Measurements from ENCODE around the gene PLA2G4A. TPM values are rescaled to one million over a fixed set of nuclear protein-coding genes. Genes with fewer than 3 reads are reported as not detected.

PLA2G4A gene
- total RNA-seq, 4 donors from 2014 or later, result 8.7 to 32.7 (median 19.5) TPM

DNA sequence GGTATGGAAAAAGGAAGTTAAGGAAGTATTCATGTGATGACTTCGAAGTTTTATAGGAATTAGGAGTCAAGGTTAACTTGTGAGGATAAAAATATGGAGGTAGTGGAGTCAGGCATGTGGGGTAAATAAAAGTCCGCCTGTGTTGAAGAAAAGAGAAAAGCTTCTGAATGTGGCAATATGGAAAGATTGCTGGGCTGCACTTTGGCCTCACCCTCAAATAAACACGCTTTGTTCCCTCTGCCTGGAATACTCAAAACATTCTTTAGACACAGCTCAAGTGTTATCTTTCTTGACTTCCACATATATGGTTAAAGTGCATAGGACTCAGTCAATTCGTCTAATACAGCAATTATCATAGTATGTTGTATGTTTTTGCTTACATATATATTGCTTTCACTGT, 137.7 kb downstream of the PLA2G4A start:
- Histone ChIP-seq H3K36me3 (no peaks in the 10 kb centered on the region), H3K4me1 (no peaks in the 10 kb centered on the region), H3K9me3 (no peaks in the 10 kb centered on the region), H3K4me3 (no peak overlapping the region), H3K27ac (no peak overlapping the region), H3K27me3 (no peaks in the 10 kb centered on the region)
- intact Hi-C loops (cut with DNase I; ENCODE audit: low total_unique reads), result no loop called here
- TF ChIP-seq, protein P1, sequence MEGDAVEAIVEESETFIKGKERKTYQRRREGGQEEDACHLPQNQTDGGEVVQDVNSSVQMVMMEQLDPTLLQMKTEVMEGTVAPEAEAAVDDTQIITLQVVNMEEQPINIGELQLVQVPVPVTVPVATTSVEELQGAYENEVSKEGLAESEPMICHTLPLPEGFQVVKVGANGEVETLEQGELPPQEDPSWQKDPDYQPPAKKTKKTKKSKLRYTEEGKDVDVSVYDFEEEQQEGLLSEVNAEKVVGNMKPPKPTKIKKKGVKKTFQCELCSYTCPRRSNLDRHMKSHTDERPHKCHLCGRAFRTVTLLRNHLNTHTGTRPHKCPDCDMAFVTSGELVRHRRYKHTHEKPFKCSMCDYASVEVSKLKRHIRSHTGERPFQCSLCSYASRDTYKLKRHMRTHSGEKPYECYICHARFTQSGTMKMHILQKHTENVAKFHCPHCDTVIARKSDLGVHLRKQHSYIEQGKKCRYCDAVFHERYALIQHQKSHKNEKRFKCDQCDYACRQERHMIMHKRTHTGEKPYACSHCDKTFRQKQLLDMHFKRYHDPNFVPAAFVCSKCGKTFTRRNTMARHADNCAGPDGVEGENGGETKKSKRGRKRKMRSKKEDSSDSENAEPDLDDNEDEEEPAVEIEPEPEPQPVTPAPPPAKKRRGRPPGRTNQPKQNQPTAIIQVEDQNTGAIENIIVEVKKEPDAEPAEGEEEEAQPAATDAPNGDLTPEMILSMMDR (IDR thresholded peaks at IDR 0.05), result no peak
- DNase-seq, result no peak

GRCh38 chr1:186967656-186968394, 139.1 kb downstream of the PLA2G4A start:
- intact Hi-C loops (cut with DNase I; ENCODE audit: low total_unique reads), result no loop called here

GRCh38 chr1:186974774-186975181, 146.0 kb downstream of the PLA2G4A start:
- no peak for DNase-seq
- intact Hi-C loops (cut with DNase I; ENCODE audit: low total_unique reads), result no loop called here
- Histone ChIP-seq H3K27me3 (no peaks in the 10 kb centered on the region), H3K4me1 (no peaks in the 10 kb centered on the region), H3K36me3 (no peaks in the 10 kb centered on the region), H3K9me3 (no peaks in the 10 kb centered on the region), H3K27ac (peak overlapping the region; percentile 2 to 53), H3K4me3 (no peak overlapping the region)
- TF ChIP-seq, protein P1 (IDR thresholded peaks at IDR 0.05), result no peak
- TF ChIP-seq POLR2A (IDR thresholded peaks at IDR 0.05), result no peak

More at GRCh38 chr1:186967656-186968394, 139.1 kb downstream of the PLA2G4A start:
- Histone ChIP-seq H3K4me3 (no peak overlapping the region), H3K4me1 (no peaks in the 10 kb centered on the region), H3K36me3 (no peaks in the 10 kb centered on the region), H3K9me3 (no peaks in the 10 kb centered on the region), H3K27me3 (no peaks in the 10 kb centered on the region), H3K27ac (no peak overlapping the region)
- DNase-seq, result no peak
- TF ChIP-seq POLR2A (IDR thresholded peaks at IDR 0.05), result no peak
- TF ChIP-seq, protein P1 (IDR thresholded peaks at IDR 0.05), result no peak

GRCh38 chr1:186975220-186975619, 146.5 kb downstream of the PLA2G4A start:
- TF ChIP-seq, protein P1 (IDR thresholded peaks at IDR 0.05), result no peak
- TF ChIP-seq POLR2A (IDR thresholded peaks at IDR 0.05), result no peak
- peak overlapping the region; percentile 2 to 53 for H3K27ac ChIP-seq
- no peaks in the 10 kb centered on the region for H3K27me3 ChIP-seq
- no peak overlapping the region for H3K4me3 ChIP-seq
- intact Hi-C loops (cut with DNase I; ENCODE audit: low total_unique reads), result no loop called here
- H3K36me3 ChIP-seq, result no peaks in the 10 kb centered on the region
- no peak for DNase-seq
- no peaks in the 10 kb centered on the region for H3K4me1 ChIP-seq
- no peaks in the 10 kb centered on the region for H3K9me3 ChIP-seq

DNA sequence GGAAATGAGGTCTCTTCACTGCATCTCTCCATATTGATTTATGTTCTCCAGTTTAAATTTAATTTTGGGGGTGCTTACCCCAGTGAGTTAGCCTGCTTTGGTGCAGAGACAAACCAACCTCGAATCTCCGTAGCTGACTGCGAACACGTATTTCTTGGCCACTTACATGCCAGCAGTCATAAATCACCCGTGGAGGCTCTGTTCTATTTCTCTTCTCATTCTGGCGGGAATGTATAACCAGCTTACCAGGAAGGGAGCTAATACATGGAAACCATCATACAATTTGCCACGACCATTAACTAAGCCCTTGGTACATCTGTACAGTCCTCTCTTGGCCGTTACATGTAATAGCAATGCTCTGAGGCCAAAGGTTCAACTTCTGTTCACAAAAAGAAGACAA, 148.0 kb downstream of the PLA2G4A start:
- no peaks in the 10 kb centered on the region for H3K4me1 ChIP-seq
- no peak for DNase-seq
- intact Hi-C loops (cut with DNase I; ENCODE audit: low total_unique reads), result no loop called here
- no peaks in the 10 kb centered on the region for H3K36me3 ChIP-seq
- no peaks in the 10 kb centered on the region for H3K27me3 ChIP-seq
- no peak overlapping the region for H3K4me3 ChIP-seq
- no peak overlapping the region for H3K27ac ChIP-seq
- H3K9me3 ChIP-seq, result no peaks in the 10 kb centered on the region
- no peak for TF ChIP-seq POLR2A (IDR thresholded peaks at IDR 0.05)
- TF ChIP-seq, protein P1 (IDR thresholded peaks at IDR 0.05), result no peak
